ENCODE measurements around the gene TMEM231. TPM values are rescaled to one million over a fixed set of nuclear protein-coding genes. Genes with fewer than 3 reads are reported as not detected.
"Not testable (repeated sequence)": the region's sequence is repeated elsewhere in the genome, so short reads cannot be mapped to it uniquely, and the experiment has no call there.

Gene TMEM231
- polyA plus RNA-seq, result 1 to 10 TPM in 2 of 3 donors, not detected in 1; 1.3 to 1.5 TPM

DNA sequence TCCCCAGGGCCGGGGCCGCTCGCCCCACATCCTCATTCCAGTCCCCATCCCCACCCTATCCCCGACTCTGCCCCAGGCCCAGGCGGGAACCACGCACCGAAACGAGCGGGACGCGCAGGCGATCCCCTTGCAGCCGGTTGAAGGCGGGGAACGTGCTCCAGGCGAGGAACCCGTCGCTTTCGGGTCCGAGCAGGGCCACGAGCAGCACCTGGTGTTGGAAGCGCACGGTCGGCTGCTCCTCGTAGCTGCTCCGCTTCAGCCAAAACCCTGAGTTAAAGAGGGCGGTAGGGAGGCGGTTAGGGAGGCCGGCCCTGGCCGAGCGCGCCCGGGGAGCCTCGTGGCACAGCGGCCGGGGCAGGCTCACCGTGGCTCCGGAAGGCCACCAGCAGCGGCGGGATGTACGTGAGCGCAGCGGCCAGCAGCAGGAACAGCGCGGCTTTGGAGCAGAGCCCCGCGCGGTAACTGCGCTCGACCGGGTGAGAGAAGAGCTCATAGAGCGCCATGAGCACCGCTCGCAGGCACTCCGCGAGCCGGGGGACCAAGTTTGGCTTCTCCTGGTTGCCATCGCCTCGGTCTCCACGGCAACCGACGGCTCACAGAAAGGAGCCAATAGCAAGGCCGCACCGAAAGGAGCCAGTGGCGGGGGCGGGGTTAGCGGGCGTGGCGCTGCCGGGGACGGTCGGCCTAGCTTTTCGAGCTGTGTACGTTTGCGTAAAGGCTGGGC is at the start of gene TMEM231:
TMEM231 (minus strand) TSS at position 546 of the 724 bp plus-strand sequence; CDS start at position 503, 43 bp downstream.
- Mint-ChIP-seq H3K4me1 (peaks cover 12 to 14% of the 10 kb centered on the region in 2 donors), H3K4me3 (peak within 1 kb of the TSS; percentile 84 to 91 (median 90))

GRCh38 chr16:75603241-75603640 is 47.2 kb upstream of the TMEM231 start:
- Mint-ChIP-seq H3K36me3 (peaks cover 23 to 49% (median 28%) of the 10 kb centered on the region in 3 donors), H3K4me1 (no peaks in the 10 kb centered on the region), H3K4me3 (no peak overlapping the region), H3K9me3 (no peaks in the 10 kb centered on the region), H3K27ac (no peak overlapping the region), H3K27me3 (ENCODE audit: low read depth in 3 of 3) (no peaks in the 10 kb centered on the region)
- DNase-seq, result no peak

More for the DNA sequence above, at the start of gene TMEM231:
- Mint-ChIP-seq H3K27me3 (ENCODE audit: low read depth in 3 of 3) (peaks cover 5 to 9% (median 8%) of the 10 kb centered on the region in 3 donors), H3K9me3 (no peaks in the 10 kb centered on the region), H3K27ac (peak within 1 kb of the TSS; percentile 76 to 97 (median 89)), H3K36me3 (no peaks in the 10 kb centered on the region)
- peak; percentile 91 to 93 (median 91) for DNase-seq

GRCh38 chr16:75599452-75600277 is 43.6 kb upstream of the TMEM231 start:
- no peak overlapping the region for H3K27ac Mint-ChIP-seq
- H3K4me1 Mint-ChIP-seq, result no peaks in the 10 kb centered on the region
- H3K36me3 Mint-ChIP-seq, result peaks cover 36 to 59% (median 48%) of the 10 kb centered on the region in 3 donors
- no peak overlapping the region for H3K4me3 Mint-ChIP-seq
- no peaks in the 10 kb centered on the region for H3K27me3 Mint-ChIP-seq (ENCODE audit: low read depth in 3 of 3)
- no peaks in the 10 kb centered on the region for H3K9me3 Mint-ChIP-seq
- no peak for DNase-seq

DNA sequence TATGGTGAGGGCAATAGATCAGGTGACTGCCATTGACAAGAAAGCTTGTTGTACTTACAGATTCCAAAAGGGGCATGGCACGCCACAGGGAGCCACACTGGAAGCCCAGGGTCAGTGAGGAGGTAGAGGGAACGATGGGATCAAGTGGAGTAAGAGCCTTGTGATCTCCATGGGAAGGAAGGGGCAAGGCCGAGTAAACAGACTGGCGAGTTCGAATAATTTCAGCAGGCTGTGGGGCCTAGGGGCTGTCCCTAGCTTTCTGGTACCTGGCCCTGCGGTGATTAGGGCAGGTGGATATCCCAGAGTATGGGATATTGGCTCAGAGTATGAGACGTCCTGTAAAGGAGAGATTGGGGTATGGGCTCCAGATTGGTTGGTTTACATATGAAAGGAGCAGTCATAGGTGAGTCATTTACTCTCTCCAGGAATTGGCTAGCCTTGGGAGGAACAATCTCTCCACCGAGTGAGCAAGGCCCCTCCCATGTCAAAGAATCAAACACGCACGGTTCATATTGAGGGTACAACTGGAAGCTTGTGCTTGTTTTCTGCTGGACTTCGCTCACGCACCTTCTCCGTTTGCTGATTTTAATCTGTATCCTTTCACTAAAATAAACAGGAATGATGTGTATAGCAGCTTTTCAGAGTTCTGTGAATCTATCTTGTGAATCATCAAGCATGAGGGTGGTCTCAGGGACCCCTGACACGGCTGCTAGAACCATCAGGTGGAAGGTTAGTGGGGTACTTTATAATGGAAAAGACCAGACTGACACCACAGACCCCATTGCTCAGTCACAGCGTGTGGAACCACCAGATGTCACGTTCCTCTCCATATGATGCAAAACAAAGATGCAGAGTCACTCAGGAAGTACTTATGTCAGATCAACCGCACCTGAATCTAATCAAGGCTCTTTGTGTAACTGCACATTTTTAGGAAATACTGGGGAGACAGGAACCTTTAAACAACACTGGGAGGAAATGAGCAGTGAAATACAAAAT is 38.1 kb upstream of the TMEM231 start:
- no peaks in the 10 kb centered on the region for H3K4me1 Mint-ChIP-seq
- H3K36me3 Mint-ChIP-seq, result peaks cover 20 to 27% (median 21%) of the 10 kb centered on the region in 3 donors
- no peak overlapping the region for H3K27ac Mint-ChIP-seq
- DNase-seq, result no peak
- H3K4me3 Mint-ChIP-seq, result no peak overlapping the region
- no peaks in the 10 kb centered on the region for H3K27me3 Mint-ChIP-seq (ENCODE audit: low read depth in 3 of 3)
- no peaks in the 10 kb centered on the region for H3K9me3 Mint-ChIP-seq

DNA sequence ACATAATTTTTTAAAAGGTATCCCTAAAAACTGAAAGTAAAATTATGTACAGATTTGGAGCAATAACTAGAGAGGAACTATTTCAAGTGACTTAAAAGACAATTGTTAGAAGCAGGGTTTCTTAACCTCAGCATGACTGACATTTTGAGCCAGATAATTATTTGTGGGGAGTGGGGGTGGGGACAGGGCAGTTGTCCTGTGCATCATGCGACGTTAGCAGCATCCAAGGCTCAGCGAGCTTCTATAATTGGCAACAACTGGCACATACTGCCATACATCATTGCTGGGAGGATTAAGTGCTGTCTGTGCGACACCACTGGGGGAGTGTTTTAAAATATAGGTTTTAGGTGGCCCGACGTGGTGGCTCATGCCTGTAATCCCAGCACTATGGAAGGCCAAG is 37.3 kb upstream of the TMEM231 start:
- Mint-ChIP-seq H3K36me3 (peaks cover 20 to 28% (median 20%) of the 10 kb centered on the region in 3 donors), H3K9me3 (no peaks in the 10 kb centered on the region), H3K4me3 (no peak overlapping the region), H3K27me3 (ENCODE audit: low read depth in 3 of 3) (no peaks in the 10 kb centered on the region), H3K27ac (no peak overlapping the region), H3K4me1 (no peaks in the 10 kb centered on the region)
- no peak for DNase-seq

GRCh38 chr16:75591927-75592326 is 35.9 kb upstream of the TMEM231 start:
- H3K27ac Mint-ChIP-seq, result not testable (repeated sequence)

DNA sequence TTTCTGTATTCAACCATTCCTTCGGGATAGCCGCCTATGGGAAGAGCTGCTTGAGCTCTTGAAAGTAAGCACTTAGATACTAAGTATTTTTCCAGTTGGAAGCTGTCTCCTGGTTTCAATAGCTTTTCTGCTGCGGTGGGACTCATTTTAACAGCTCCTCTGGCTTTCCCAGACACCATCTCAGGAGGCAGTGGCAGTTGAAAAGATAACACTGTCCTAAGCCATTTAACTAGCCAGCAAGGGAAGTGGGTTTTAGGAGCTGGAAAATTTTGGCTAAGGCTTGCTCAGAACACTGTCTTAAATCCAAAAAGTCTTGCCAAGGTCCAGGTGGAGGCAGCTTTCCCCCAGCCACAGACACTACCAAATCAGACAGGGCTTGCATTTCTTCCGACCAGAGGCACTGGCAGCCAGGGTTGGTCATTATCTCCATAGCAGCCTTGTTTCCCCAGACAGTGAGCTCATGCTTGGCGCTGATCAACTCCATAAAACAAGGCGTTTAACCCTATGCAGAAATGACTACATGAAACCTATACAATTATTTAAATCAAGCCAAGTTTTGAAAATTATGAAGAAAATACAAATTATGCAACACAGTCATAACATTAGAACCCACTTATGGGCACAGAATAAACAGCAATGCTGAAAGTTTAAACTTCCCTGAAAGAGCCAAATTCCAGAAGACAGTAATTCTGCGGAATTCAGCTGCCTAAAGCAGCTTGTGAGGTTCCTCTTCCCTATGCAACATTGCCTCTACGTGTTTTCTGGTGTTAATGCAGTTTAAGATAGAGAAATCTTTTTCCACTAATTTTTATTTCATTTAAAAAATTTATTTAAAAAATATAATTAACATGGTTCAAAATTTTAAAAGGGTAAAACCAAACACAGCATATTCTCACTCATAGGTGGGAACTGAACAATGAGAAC is 35.1 kb upstream of the TMEM231 start:
- Mint-ChIP-seq H3K27ac (no peak overlapping the region), H3K4me1 (no peaks in the 10 kb centered on the region), H3K27me3 (ENCODE audit: low read depth in 3 of 3) (no peaks in the 10 kb centered on the region), H3K36me3 (peaks cover 4 to 12% (median 10%) of the 10 kb centered on the region in 3 donors), H3K4me3 (no peak overlapping the region), H3K9me3 (no peaks in the 10 kb centered on the region)
- no peak for DNase-seq

More at GRCh38 chr16:75591927-75592326, 35.9 kb upstream of the TMEM231 start:
- H3K4me3 Mint-ChIP-seq; DNase-seq; H3K27me3 Mint-ChIP-seq (ENCODE audit: low read depth in 3 of 3); H3K4me1 Mint-ChIP-seq; H3K9me3 Mint-ChIP-seq: not testable (repeated sequence)
- H3K36me3 Mint-ChIP-seq, result peaks cover 8 to 15% (median 13%) of the 10 kb centered on the region in 3 donors

- H3K27me3 Mint-ChIP-seq (ENCODE audit: low read depth in 3 of 3), result no peaks in the 10 kb centered on the region
- no peak overlapping the region for H3K4me3 Mint-ChIP-seq
- H3K27ac Mint-ChIP-seq, result no peak overlapping the region
- no peaks in the 10 kb centered on the region for H3K4me1 Mint-ChIP-seq
- DNase-seq, result no peak
- no peaks in the 10 kb centered on the region for H3K9me3 Mint-ChIP-seq
- peaks cover 0 to 14% (median 4%) of the 10 kb centered on the region in 3 donors for H3K36me3 Mint-ChIP-seq
Measured at GRCh38 chr16:75589306-75589705, 33.3 kb upstream of the TMEM231 start.

- H3K27ac Mint-ChIP-seq, result no peak overlapping the region
- no peaks in the 10 kb centered on the region for H3K9me3 Mint-ChIP-seq
- H3K27me3 Mint-ChIP-seq (ENCODE audit: low read depth in 3 of 3), result no peaks in the 10 kb centered on the region
- peaks cover 0 to 15% (median 0%) of the 10 kb centered on the region in 3 donors for H3K36me3 Mint-ChIP-seq
- DNase-seq, result no peak
- H3K4me3 Mint-ChIP-seq, result no peak overlapping the region
- no peaks in the 10 kb centered on the region for H3K4me1 Mint-ChIP-seq
Measured at GRCh38 chr16:75588716-75589115, 32.7 kb upstream of the TMEM231 start.

DNA sequence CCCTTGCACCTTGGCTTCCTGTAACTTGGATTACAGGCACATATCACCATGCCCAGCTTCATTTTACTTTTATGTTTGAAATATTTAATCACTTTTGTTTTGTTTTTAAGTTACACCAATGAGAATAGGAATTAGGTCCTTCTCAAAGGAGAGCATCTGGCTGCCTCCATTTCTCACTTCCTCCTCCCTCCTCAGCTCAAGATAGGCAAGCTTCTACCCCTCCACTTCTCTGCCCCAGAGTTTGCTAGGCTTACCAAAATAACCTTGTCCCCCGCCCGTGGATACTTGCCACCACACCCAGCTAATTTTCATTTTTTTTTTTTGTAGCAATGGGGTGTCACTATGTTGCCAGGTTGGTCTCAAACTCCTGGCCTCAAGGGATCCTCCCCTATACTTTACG is 28.1 kb upstream of the TMEM231 start:
- Mint-ChIP-seq H3K27ac (peak overlapping the region in 1 of 6 donors; percentile 68), H3K36me3 (peaks cover 0 to 15% (median 4%) of the 10 kb centered on the region in 3 donors)

GRCh38 chr16:75579281-75579834 is 23.3 kb upstream of the TMEM231 start:
- no peak for DNase-seq
- Mint-ChIP-seq H3K27me3 (ENCODE audit: low read depth in 3 of 3) (no peaks in the 10 kb centered on the region), H3K4me1 (peaks cover 4 to 24% of the 10 kb centered on the region in 2 donors), H3K27ac (peak overlapping the region in 2 of 6 donors; percentile 21 to 51), H3K36me3 (peaks cover 5 to 29% (median 16%) of the 10 kb centered on the region in 3 donors), H3K4me3 (no peak overlapping the region), H3K9me3 (no peaks in the 10 kb centered on the region)

More for the DNA sequence above, 28.1 kb upstream of the TMEM231 start:
- no peak for DNase-seq
- Mint-ChIP-seq H3K4me3 (no peak overlapping the region), H3K4me1 (peaks cover 1 to 9% of the 10 kb centered on the region in 2 donors), H3K9me3 (no peaks in the 10 kb centered on the region), H3K27me3 (ENCODE audit: low read depth in 3 of 3) (no peaks in the 10 kb centered on the region)

GRCh38 chr16:75578725-75579124 is 22.7 kb upstream of the TMEM231 start:
- H3K36me3 Mint-ChIP-seq, result peaks cover 8 to 28% (median 16%) of the 10 kb centered on the region in 3 donors
- no peak overlapping the region for H3K4me3 Mint-ChIP-seq
- no peaks in the 10 kb centered on the region for H3K27me3 Mint-ChIP-seq (ENCODE audit: low read depth in 3 of 3)
- peak overlapping the region in 2 of 6 donors; percentile 51 to 53 for H3K27ac Mint-ChIP-seq
- peaks cover 4 to 29% of the 10 kb centered on the region in 2 donors for H3K4me1 Mint-ChIP-seq
- DNase-seq, result no peak
- no peaks in the 10 kb centered on the region for H3K9me3 Mint-ChIP-seq

All from immature natural killer cell (primary cell).